22Rv1 (cell line): ENCODE results near the gene FYB1.

Source experiments
- ZFX ChIP-seq: fragments of 450-650 bp; IDR thresholded peaks from 2 replicates; pipeline ENCODE4 v1.6.1; 2017; ENCODE audit warnings: antibody characterized with exemption, borderline replicate concordance
- TF ChIP-seq, protein P1 (sequence below): fragments of 450-650 bp; IDR thresholded peaks from 2 replicates; pipeline ENCODE4 v1.5.1; 2017; ENCODE audit warnings: mild to moderate bottlenecking

- TF ChIP-seq, protein P1, sequence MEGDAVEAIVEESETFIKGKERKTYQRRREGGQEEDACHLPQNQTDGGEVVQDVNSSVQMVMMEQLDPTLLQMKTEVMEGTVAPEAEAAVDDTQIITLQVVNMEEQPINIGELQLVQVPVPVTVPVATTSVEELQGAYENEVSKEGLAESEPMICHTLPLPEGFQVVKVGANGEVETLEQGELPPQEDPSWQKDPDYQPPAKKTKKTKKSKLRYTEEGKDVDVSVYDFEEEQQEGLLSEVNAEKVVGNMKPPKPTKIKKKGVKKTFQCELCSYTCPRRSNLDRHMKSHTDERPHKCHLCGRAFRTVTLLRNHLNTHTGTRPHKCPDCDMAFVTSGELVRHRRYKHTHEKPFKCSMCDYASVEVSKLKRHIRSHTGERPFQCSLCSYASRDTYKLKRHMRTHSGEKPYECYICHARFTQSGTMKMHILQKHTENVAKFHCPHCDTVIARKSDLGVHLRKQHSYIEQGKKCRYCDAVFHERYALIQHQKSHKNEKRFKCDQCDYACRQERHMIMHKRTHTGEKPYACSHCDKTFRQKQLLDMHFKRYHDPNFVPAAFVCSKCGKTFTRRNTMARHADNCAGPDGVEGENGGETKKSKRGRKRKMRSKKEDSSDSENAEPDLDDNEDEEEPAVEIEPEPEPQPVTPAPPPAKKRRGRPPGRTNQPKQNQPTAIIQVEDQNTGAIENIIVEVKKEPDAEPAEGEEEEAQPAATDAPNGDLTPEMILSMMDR: no peak
- no peak for TF ChIP-seq ZFX
Observed at GRCh38 chr5:39231705-39232525, 12.6 kb upstream of the FYB1 start.
